Activated CD8-positive, alpha-beta memory T cell treated with anti-CD3 and anti-CD28 coated beads for 1 hour (primary cell): ENCODE measurements around the gene INPP5B.
A peak's percentile ranks its signal among the peaks of the same experiment; 100 is the strongest.

Experiments used
- DNase-seq, 2 donors: peaks; one replicate each; pipeline ENCODE4 v3.0.0-alpha.2; 2020; ENCODE audit warnings: low read depth in 1 of 2; ENCODE audit errors: extremely low read depth in 1 of 2

The INPP5B gene

GRCh38 chr1:37878071-37878470 is 68.8 kb downstream of the INPP5B start:
- DNase-seq = no peak

- DNase-seq = no peak
These were observed 71.0 kb downstream of the INPP5B start for GRCh38 chr1:37875833-37876232.

GRCh38 chr1:37872692-37873091 is 74.2 kb downstream of the INPP5B start:
- no peak for DNase-seq

GRCh38 chr1:37868466-37868865 is 78.4 kb downstream of the INPP5B start:
- no peak for DNase-seq

GRCh38 chr1:37867784-37868183 is 79.1 kb downstream of the INPP5B start:
- DNase-seq = no peak

GRCh38 chr1:37866491-37866890 is 80.4 kb downstream of the INPP5B start:
- no peak for DNase-seq

DNA sequence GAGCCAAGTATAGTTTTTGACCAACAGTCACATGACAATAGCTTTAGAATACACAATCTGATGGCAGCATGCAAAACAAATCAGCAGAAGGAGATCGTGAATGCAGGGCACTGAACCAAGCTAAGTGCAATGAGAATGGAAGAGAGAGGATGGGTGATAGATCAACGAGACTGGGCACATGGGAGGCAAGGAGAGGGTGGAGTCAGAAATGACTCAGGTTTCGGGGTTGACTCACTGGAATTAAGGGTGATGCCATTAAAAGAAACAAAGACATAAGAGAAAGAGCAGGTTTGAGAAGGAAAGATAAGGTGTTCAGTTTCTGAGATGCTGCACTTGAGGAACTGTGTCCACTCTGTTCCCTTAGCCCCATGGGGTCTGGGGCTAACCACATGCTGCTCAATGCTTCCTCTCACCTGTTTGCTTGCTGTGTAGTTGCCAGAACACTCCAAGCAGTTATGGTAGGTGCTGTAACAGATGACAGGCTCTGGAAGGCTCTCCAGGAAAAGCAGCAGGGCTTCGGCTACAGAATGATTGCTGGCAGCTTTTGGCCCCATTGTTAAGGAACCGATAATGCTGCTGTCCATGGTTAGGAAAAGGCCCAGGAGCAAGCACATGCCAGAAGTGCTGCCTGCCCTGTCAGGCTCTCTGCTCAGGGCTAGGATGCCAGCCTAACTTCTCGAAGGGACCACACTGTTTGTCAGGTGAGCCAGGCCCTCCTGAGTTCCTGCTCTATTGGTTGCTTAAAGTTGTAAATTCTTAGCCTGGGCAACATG is 81.3 kb downstream of the INPP5B start:
- DNase-seq = no peak

- DNase-seq = no peak
These were observed 84.5 kb downstream of the INPP5B start for GRCh38 chr1:37862330-37862729.

GRCh38 chr1:37861151-37861550 is 85.7 kb downstream of the INPP5B start:
- no peak for DNase-seq

GRCh38 chr1:37860346-37860666 is 86.5 kb downstream of the INPP5B start:
- no peak for DNase-seq

- peak; percentile 91 to 93 for DNase-seq
These were observed 87.1 kb downstream of the INPP5B start, which contains the start of gene MTF1 for GRCh38 chr1:37859507-37860345. Gene MTF1, minus strand, starts transcription at chr1:37859592. Its CDS starts 1,934 bp downstream, at chr1:37857658.

DNA sequence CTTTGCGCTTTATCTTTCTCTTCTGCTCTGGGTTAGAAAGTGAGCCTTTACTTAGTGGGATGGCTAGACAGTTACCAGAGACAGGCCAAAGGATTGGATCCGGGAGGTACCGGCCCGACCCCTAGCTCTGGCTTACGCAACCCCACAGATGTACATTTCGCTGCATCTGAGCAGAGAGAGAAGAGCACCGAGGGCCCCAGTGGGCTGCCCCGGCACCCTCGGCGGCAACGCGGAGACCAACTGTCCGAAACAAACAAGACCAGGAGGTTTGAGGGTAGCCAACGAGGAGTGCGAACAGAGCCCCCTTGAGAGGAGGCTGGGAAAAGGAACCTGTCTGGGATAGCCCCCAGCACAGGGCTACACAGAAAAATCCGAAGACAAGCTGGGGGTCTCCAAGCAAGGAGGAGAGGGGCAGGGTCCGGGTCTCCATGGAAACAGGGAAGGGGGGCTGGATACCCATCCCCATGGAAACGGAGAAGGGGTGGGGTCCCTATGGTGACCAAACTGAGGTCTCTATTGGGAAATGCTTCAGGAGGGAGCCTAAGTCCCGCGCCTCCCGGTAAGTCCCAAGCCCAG is 87.8 kb downstream of the INPP5B start:
- DNase-seq = no peak

GRCh38 chr1:37854406-37854805 is 92.4 kb downstream of the INPP5B start:
- DNase-seq = no peak

DNA sequence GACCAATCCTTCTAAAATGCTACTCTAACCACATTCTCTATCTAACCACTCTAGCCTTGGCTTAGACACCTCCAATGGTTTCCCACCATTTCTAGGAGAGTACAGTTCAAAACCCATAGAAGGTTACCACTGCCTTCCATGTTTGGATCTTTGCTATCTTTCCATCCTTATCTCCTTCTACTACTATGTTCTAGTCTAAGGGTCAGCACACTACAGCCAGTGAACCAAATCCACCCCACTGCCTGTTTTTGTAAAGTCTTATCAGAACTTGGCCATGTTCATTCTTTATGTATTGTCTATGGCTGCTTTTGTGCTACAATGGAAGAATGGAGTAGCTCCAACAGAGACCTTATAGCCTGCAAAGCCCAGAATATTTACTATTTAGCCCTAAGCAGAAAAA is 93.7 kb downstream of the INPP5B start:
- DNase-seq = no peak

GRCh38 chr1:37851782-37852210 is 95.1 kb downstream of the INPP5B start:
- DNase-seq = no peak

- DNase-seq = no peak
These were observed 95.6 kb downstream of the INPP5B start for GRCh38 chr1:37851262-37851661.

- DNase-seq = no peak
These were observed 96.4 kb downstream of the INPP5B start for GRCh38 chr1:37850352-37850955.

GRCh38 chr1:37849480-37849879 is 97.4 kb downstream of the INPP5B start:
- no peak for DNase-seq

- no peak for DNase-seq
These were observed 100.1 kb downstream of the INPP5B start for GRCh38 chr1:37846647-37847339.

DNA sequence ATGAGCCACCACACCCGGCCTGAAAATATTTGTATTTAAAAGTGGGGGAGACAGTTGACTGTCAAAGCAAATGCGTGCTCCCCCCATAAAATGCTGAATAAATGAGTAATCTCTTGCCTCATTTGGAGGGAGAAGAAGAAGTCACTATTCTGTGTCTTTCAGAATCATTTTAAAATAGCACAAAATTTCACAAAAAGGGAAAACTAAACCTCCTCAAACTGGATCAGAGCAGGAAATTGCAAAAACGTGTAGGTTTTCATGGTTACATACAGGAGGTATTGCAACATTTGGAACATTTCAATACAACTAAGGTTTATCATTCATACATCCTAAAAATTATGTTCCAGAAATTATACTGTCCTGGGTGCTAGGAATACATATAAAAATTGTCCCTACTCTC is 101.1 kb downstream of the INPP5B start:
- DNase-seq = no peak
